BE2C (cell line): ENCODE measurements around the gene CD6.

ENCODE experiments used
- DNase-seq: peaks from one replicate; pipeline ENCODE4 v3.0.0-alpha.2; 2020
- H3K27me3 ChIP-seq: fragments of 250-450 bp; sonication (Bioruptor Pico); 2 replicates; pipeline ENCODE4 v1.5.1; 2020; ENCODE audit warnings: mild to moderate bottlenecking
- H3K36me3 ChIP-seq: fragments of 250-450 bp; sonication (Bioruptor Pico); 2 replicates; pipeline ENCODE4 v1.5.1; 2020; ENCODE audit warnings: mild to moderate bottlenecking
- H3K4me1 ChIP-seq: fragments of 250-450 bp; sonication (Bioruptor Pico); 2 replicates; pipeline ENCODE4 v1.5.1; 2020
- H3K4me3 ChIP-seq: 2 replicates; pipeline ENCODE4 v1.5.1; 2011; ENCODE audit warnings: low read depth, low read length
- H3K9me3 ChIP-seq: fragments of 250-450 bp; sonication (Bioruptor Pico); 2 replicates; pipeline ENCODE4 v1.5.1; 2020
- CTCF ChIP-seq: IDR thresholded peaks from 2 replicates; pipeline ENCODE4 v1.5.1; 2012; ENCODE audit warnings: mild to moderate bottlenecking, low read depth, low read length

CD6 gene

GRCh38 chr11:60981515-60981914 is 10.0 kb downstream of the CD6 start:
- Histone ChIP-seq H3K36me3 (no peaks in the 10 kb centered on the region), H3K27me3 (no peaks in the 10 kb centered on the region), H3K9me3 (no peaks in the 10 kb centered on the region), H3K4me1 (no peaks in the 10 kb centered on the region), H3K4me3 (no peak overlapping the region)
- no peak for TF ChIP-seq CTCF
- no peak for DNase-seq

- TF ChIP-seq CTCF = no peak
- Histone ChIP-seq H3K4me1 (no peaks in the 10 kb centered on the region), H3K9me3 (no peaks in the 10 kb centered on the region), H3K27me3 (no peaks in the 10 kb centered on the region), H3K4me3 (no peak overlapping the region), H3K36me3 (no peaks in the 10 kb centered on the region)
- DNase-seq = no peak
These were observed 10.7 kb downstream of the CD6 start for GRCh38 chr11:60982184-60982583.

GRCh38 chr11:60984149-60984548 is 12.7 kb downstream of the CD6 start:
- no peaks in the 10 kb centered on the region for H3K9me3 ChIP-seq
- DNase-seq = no peak
- H3K27me3 ChIP-seq = no peaks in the 10 kb centered on the region
- no peaks in the 10 kb centered on the region for H3K36me3 ChIP-seq
- no peaks in the 10 kb centered on the region for H3K4me1 ChIP-seq
- TF ChIP-seq CTCF = no peak
- no peak overlapping the region for H3K4me3 ChIP-seq

- H3K4me3 ChIP-seq = no peak overlapping the region
- no peaks in the 10 kb centered on the region for H3K9me3 ChIP-seq
- H3K36me3 ChIP-seq = no peaks in the 10 kb centered on the region
- no peaks in the 10 kb centered on the region for H3K4me1 ChIP-seq
- no peaks in the 10 kb centered on the region for H3K27me3 ChIP-seq
- no peak for TF ChIP-seq CTCF
- DNase-seq = no peak
These were observed 13.2 kb downstream of the CD6 start for GRCh38 chr11:60984636-60985035.

- H3K27me3 ChIP-seq = no peaks in the 10 kb centered on the region
- no peaks in the 10 kb centered on the region for H3K36me3 ChIP-seq
- no peak overlapping the region for H3K4me3 ChIP-seq
- no peaks in the 10 kb centered on the region for H3K4me1 ChIP-seq
- DNase-seq = no peak
- no peak for TF ChIP-seq CTCF
- no peaks in the 10 kb centered on the region for H3K9me3 ChIP-seq
These were observed 14.0 kb downstream of the CD6 start for GRCh38 chr11:60985501-60985900.

- Histone ChIP-seq H3K36me3 (no peaks in the 10 kb centered on the region), H3K9me3 (no peaks in the 10 kb centered on the region), H3K27me3 (no peaks in the 10 kb centered on the region), H3K4me1 (no peaks in the 10 kb centered on the region), H3K4me3 (no peak overlapping the region)
- DNase-seq = no peak
- TF ChIP-seq CTCF = no peak
These were observed 14.8 kb downstream of the CD6 start for GRCh38 chr11:60985991-60986915.
